Daoy (cell line): Measurements from ENCODE around the gene WASHC3. TPM values are rescaled to one million over a fixed set of nuclear protein-coding genes. Genes with fewer than 3 reads are reported as not detected.

ENCODE experiments used
- DNase-seq: peaks from one replicate; pipeline ENCODE4 v3.0.0-alpha.2; 2015; ENCODE audit warnings: low read depth
- total RNA-seq: library from RNA; depleted of rRNA; stranded (reverse); fragments of >200 nt; shearing (Covaris generic); gene quantifications from 2 replicates; pipeline ENCODE4 v1.2.3, GENCODE V29; 2014; rRNA removed

WASHC3 gene
- total RNA-seq, 1 experiment from 2014 or later = 43.1 TPM

DNA sequence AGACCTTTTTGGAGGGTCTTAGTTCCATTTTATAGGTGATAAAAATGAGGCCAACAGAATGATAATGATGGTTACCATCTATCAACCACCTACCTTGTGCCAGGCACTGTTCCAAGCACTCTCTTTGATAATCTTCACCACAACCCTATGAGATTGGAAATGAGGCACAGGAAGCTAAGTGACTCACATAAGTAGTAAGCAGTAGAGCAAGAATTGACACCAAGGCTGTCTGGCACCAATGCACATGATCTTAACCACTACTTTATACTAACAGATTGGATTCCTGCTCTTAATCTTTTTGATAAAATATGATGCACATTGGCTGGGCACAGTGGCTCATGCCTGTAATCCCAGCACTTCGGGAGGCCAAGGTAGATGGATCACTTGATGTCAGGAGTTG is 93.0 kb downstream of the WASHC3 start:
- peak; percentile 29 for DNase-seq

DNA sequence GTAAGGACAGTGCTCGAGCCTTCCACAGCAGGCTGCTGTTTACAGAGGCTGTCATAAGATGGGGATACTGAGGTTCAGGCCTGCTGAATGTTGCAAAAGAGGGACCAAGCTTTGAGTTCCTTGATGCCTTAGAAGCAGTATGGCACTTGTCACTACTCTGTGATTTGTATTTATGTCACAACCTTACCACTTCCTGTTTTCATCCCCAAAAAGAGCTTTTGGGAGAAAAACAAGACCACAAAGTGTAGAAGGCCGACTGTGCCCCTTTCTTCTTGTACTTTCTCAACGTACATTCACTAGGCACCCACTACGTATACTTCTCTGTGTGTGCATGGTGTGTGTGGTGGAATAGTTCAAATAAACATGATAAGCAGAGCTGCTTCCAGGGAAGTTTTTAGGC is 94.3 kb downstream of the WASHC3 start:
- DNase-seq = no peak

DNA sequence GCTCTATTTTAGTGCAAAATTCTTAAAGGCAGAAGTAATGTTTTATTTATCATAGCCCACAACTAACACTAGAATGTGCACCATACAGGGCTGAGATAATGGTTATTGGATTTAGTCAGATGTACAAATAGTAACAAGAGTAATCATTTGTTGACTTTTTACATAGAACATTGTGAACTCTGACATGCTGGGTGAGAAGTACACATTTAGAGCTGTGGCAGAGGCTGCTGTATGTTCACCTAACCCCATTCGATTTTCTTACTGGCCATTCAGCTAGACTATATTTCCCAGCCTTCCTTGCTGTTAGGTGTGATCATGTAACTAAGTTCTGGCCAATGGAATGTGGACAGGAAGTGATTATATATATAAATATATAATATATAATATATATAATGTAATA is 95.3 kb downstream of the WASHC3 start:
- no peak for DNase-seq

DNA sequence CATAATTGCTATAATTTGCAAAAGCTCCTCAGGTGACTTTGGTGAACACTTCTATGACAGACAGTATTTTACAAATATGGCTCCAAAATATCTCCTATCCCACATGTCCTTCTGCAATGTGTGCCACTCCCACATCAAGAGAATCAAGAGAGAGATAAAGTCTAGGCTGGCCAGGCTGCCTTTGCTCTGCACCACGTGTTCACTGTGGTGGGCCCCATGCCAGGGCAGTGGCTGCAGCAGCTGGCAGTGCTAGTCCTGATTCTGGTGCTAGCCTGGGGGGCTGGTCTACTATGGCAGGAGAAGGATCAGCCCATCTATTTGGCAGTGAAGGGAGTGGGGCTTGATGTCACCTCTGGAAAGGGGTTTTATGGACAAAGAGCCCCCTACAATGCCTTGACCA is 98.1 kb downstream of the WASHC3 start:
- no peak for DNase-seq

Other genes with a start within 250 kb of the WASHC3 start
- 20.7 and 21.1 TPM in 2 replicates for gene GNPTAB, start 231.0 kb downstream of the WASHC3 start, total RNA-seq
- 2.9 and 4.3 TPM in 2 replicates for gene DRAM1, start 184.4 kb downstream of the WASHC3 start, total RNA-seq
- 135 and 146 TPM in 2 replicates for gene NUP37, start 58.1 kb upstream of the WASHC3 start, total RNA-seq
- 43.3 and 66.3 TPM in 2 replicates for gene PARPBP, start 58.2 kb upstream of the WASHC3 start, total RNA-seq
- not detected in 2 replicates for gene PMCH, start 135.8 kb upstream of the WASHC3 start, total RNA-seq